Spleen (tissue), 7 donors: ENCODE data around the gene NECAB2.

Experiments
- POLR2A ChIP-seq, 3 donors: fragments of 450-650 bp; IDR thresholded peaks; one replicate each; pipeline ENCODE4 v1.5.1; 2017; ENCODE audit warnings: antibody characterized with exemption in 3 of 3, mild to moderate bottlenecking in 1 of 3
- POLR2AphosphoS5 ChIP-seq, 3 donors: sonication (generic); formaldehyde crosslinking; IDR thresholded peaks; one replicate each; pipeline ENCODE4 v1.5.1; 2017; ENCODE audit warnings: antibody characterized with exemption in 3 of 3
- TF ChIP-seq, protein P1 (sequence below), 11 experiments: fragments of 200-600 bp in 7 of 11; fragments of 450-650 bp in 4 of 11; sonication (generic) in 4 of 11; IDR thresholded peaks in 8 of 11; conservative IDR thresholded peaks in 3 of 11; 1 replicate in 7 of 11; 2 replicates in 4 of 11; pipeline versions ENCODE4 v1.4.0 to v1.8.0; 2016 to 2021; ENCODE audit warnings: antibody characterized with exemption in 11 of 11, inconsistent platforms in 4 of 11, mild to moderate bottlenecking in 1 of 11
- donor health status: DM: no; HTN: no; CAD: no; lungs with moderate emphysema.
- donor health status: DM: no; HTN: no; CAD: no.
- donor health status: DM: no; HTN: no; CAD: no.

DNA sequence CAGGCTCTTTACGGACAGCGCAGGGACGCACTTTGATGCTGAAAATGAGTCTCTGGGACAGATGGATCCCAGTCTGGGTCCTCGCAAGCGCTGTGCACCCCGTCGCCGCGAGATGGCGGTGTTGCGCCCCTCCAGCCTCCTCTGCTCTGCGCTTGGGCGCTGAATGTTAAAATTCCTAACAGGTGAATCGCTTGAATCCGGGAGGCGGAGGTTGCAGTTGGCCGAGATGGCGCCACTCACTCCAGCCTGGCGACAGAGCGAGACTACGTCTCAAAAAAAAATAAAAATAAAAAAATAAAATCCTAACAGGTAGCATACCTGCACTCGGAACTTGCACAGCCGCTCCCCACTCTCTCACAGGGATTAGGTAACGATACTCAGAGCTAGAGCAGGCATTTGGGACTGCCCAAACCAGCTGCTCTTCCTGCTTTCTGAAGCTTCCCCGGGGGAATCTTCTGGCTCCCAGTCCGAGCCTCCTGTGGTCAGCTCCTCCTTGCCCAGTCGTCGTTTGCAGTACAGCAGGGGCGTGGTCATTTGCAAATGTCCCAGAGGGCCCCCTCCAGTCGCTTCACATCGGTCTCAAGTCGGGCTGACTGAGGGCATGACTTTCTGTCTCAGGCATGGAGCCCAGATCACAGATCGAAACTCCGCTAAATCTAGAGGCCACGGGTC, 41.2 kb upstream of the NECAB2 start:
- TF ChIP-seq, protein P1, sequence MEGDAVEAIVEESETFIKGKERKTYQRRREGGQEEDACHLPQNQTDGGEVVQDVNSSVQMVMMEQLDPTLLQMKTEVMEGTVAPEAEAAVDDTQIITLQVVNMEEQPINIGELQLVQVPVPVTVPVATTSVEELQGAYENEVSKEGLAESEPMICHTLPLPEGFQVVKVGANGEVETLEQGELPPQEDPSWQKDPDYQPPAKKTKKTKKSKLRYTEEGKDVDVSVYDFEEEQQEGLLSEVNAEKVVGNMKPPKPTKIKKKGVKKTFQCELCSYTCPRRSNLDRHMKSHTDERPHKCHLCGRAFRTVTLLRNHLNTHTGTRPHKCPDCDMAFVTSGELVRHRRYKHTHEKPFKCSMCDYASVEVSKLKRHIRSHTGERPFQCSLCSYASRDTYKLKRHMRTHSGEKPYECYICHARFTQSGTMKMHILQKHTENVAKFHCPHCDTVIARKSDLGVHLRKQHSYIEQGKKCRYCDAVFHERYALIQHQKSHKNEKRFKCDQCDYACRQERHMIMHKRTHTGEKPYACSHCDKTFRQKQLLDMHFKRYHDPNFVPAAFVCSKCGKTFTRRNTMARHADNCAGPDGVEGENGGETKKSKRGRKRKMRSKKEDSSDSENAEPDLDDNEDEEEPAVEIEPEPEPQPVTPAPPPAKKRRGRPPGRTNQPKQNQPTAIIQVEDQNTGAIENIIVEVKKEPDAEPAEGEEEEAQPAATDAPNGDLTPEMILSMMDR (IDR thresholded peaks at IDR 0.05 in 8 of 11, conservative IDR thresholded peaks at IDR 0.05 in 3 of 11): peak in 10 of 11 experiments; percentile 56 to 98 (median 94)
- peak; percentile 31 to 53 (median 48) for TF ChIP-seq POLR2AphosphoS5 (IDR thresholded peaks at IDR 0.05)
- no peak for TF ChIP-seq POLR2A (IDR thresholded peaks at IDR 0.05)
